IMR-90 (cell line): ENCODE measurements around the gene GABARAPL1. TPM values are rescaled to one million over a fixed set of nuclear protein-coding genes. Genes with fewer than 3 reads are reported as not detected.

Experiments used
- ATAC-seq: fragments of 200-7000 bp; cut with Tn5 transposase; 2 replicates; pipeline ENCODE4 v1.9.1; 2020; ENCODE audit warnings: low read depth, mild to moderate bottlenecking, moderate library complexity
- BruUV-seq: library from RNA; stranded (reverse); fragments of 400-500 nt; replicated peaks from 2 replicates; lab custom pipeline; 2021; lab: Mats Ljungman, UMichigan
- CTCF ChIA-PET: fragments of 300-600 bp; formaldehyde crosslinking; extraction: SDS; loops from one replicate; lab custom pipeline; 2021; ENCODE audit warnings: antibody characterized with exemption; lab: Yijun Ruan, JAX
- POLR2A ChIA-PET: fragments of 300-600 bp; sonication (Branson Sonifier 250); formaldehyde crosslinking; loops from one replicate; lab custom pipeline; 2022; ENCODE audit warnings: antibody characterized with exemption; ENCODE audit not compliant: unreplicated experiment; lab: Charles Lee
- DNase-seq: peaks from one replicate; pipeline ENCODE4 v3.0.0; 2013
- H2AFZ ChIP-seq: replicated peaks from 2 replicates; pipeline ENCODE3; 2013; ENCODE audit warnings: low read length, mild to moderate bottlenecking; ENCODE audit not compliant: poor library complexity
- H2AK5ac ChIP-seq: 2 replicates; pipeline ENCODE4 v1.6.1; 2013; ENCODE audit warnings: low read depth, low read length, inconsistent platforms
- H2AK9ac ChIP-seq: replicated peaks from 2 replicates; pipeline ENCODE3; 2013; ENCODE audit warnings: mild to moderate bottlenecking, low read depth, low read length, moderate library complexity; ENCODE audit not compliant: poor library complexity
- H2BK120ac ChIP-seq: 2 replicates; pipeline ENCODE4 v1.6.1; 2013; ENCODE audit warnings: low read depth, low read length, inconsistent platforms
- H2BK15ac ChIP-seq: 3 replicates; pipeline ENCODE4 v1.6.1; 2013; ENCODE audit warnings: low read depth, low read length, inconsistent platforms
- H2BK20ac ChIP-seq: 2 replicates; pipeline ENCODE4 v1.6.1; 2013; ENCODE audit warnings: low read depth, mild to moderate bottlenecking, inconsistent platforms, low read length, moderate library complexity
- H2BK5ac ChIP-seq: 2 replicates; pipeline ENCODE4 v1.6.1; 2013; ENCODE audit warnings: mild to moderate bottlenecking, low read depth, low read length, inconsistent platforms; ENCODE audit not compliant: poor library complexity, severe bottlenecking
- H3K14ac ChIP-seq: replicated peaks from 2 replicates; pipeline ENCODE4 v1.6.1; 2013; ENCODE audit warnings: low read depth, low read length, inconsistent platforms
- H3K18ac ChIP-seq: 2 replicates; pipeline ENCODE4 v1.6.1; 2013; ENCODE audit warnings: low read depth, low read length, control low read depth
- H3K23ac ChIP-seq: 2 replicates; pipeline ENCODE4 v1.6.1; 2013; ENCODE audit warnings: low read depth, low read length, inconsistent platforms
- H3K27ac ChIP-seq: 2 replicates; pipeline ENCODE4 v1.5.1; 2013; ENCODE audit warnings: mild to moderate bottlenecking, control low read depth, low read length; ENCODE audit not compliant: insufficient read depth
- H3K27me3 ChIP-seq: 2 replicates; pipeline ENCODE4 v1.6.1; 2013; ENCODE audit warnings: low read length; ENCODE audit not compliant: control insufficient read depth, insufficient read depth
- H3K36me3 ChIP-seq: 2 replicates; pipeline ENCODE4 v1.6.1; 2013; ENCODE audit warnings: low read length, mixed read lengths; ENCODE audit not compliant: control insufficient read depth, insufficient read depth
- H3K4ac ChIP-seq: 2 replicates; pipeline ENCODE4 v1.6.1; 2013; ENCODE audit warnings: low read depth, low read length, inconsistent platforms
- H3K4me1 ChIP-seq: 2 replicates; pipeline ENCODE4 v1.6.1; 2013; ENCODE audit warnings: low read length, mixed read lengths; ENCODE audit not compliant: control insufficient read depth, insufficient read depth
- H3K4me2 ChIP-seq: 2 replicates; pipeline ENCODE4 v1.6.1; 2013; ENCODE audit warnings: low read depth, mild to moderate bottlenecking, control low read depth, low read length, moderate library complexity
- H3K4me3 ChIP-seq: 2 replicates; pipeline ENCODE4 v1.5.1; 2013; ENCODE audit warnings: low read depth, mild to moderate bottlenecking, control low read depth, low read length, moderate library complexity; ENCODE audit not compliant: insufficient read depth
- H3K56ac ChIP-seq: 2 replicates; pipeline ENCODE4 v1.6.1; 2013; ENCODE audit warnings: low read length, inconsistent platforms; ENCODE audit not compliant: insufficient read depth; ENCODE audit errors: extremely low read depth
- H3K79me1 ChIP-seq, 2 experiments: 2 replicates each; pipeline ENCODE4 v1.6.1; 2013; ENCODE audit warnings: low read length in 2 of 2, inconsistent platforms in 1 of 2, low read depth in 1 of 2
- H3K9ac ChIP-seq: 2 replicates; pipeline ENCODE4 v1.6.1; 2013; ENCODE audit warnings: low read depth, low read length, control low read depth
- H3K9me1 ChIP-seq: 2 replicates; pipeline ENCODE4 v1.6.1; 2013; ENCODE audit warnings: low read length, inconsistent platforms; ENCODE audit not compliant: insufficient read depth
- H3K9me3 ChIP-seq: 2 replicates; pipeline ENCODE4 v1.6.1; 2013; ENCODE audit warnings: low read length; ENCODE audit not compliant: control insufficient read depth, insufficient read depth
- H4K20me1 ChIP-seq: 2 replicates; pipeline ENCODE4 v1.6.1; 2013; ENCODE audit warnings: low read length, inconsistent platforms; ENCODE audit not compliant: insufficient read depth
- H4K5ac ChIP-seq: 2 replicates; pipeline ENCODE4 v1.6.1; 2013; ENCODE audit warnings: mild to moderate bottlenecking, low read depth, low read length, control low read depth
- H4K8ac ChIP-seq, 2 experiments: 2 replicates each; pipeline ENCODE4 v1.6.1; 2013; ENCODE audit warnings: low read depth in 2 of 2, low read length in 2 of 2, control low read depth in 1 of 2, inconsistent platforms in 1 of 2
- H4K91ac ChIP-seq: 2 replicates; pipeline ENCODE4 v1.6.1; 2013; ENCODE audit warnings: low read depth, low read length, inconsistent platforms; ENCODE audit not compliant: insufficient read depth
- BHLHE40 ChIP-seq: fragments of 150-350 bp; IDR thresholded peaks from 2 replicates; pipeline ENCODE4 v1.6.1; 2016; ENCODE audit warnings: mild to moderate bottlenecking, low read depth, low read length
- CEBPB ChIP-seq: IDR thresholded peaks from 2 replicates; pipeline ENCODE4 v1.6.1; 2012; ENCODE audit warnings: low read depth, low read length, improper control_type of control experiment
- CHD1 ChIP-seq: IDR thresholded peaks from 2 replicates; pipeline ENCODE4 v1.6.1; 2012; ENCODE audit warnings: low read depth, low read length, improper control_type of control experiment
- FOS ChIP-seq: fragments of 150-350 bp; IDR thresholded peaks from 2 replicates; pipeline ENCODE4 v1.6.1; 2016; ENCODE audit warnings: low read depth, low read length
- MAFK ChIP-seq: IDR thresholded peaks from 2 replicates; pipeline ENCODE4 v1.6.1; 2012; ENCODE audit warnings: low read depth, low read length, improper control_type of control experiment
- MAZ ChIP-seq: IDR thresholded peaks from 2 replicates; pipeline ENCODE4 v1.6.1; 2012; ENCODE audit warnings: low read depth, mild to moderate bottlenecking, low read length, improper control_type of control experiment, moderate library complexity, borderline replicate concordance
- MXI1 ChIP-seq: IDR thresholded peaks from 2 replicates; pipeline ENCODE4 v1.6.1; 2012; ENCODE audit warnings: low read depth, mild to moderate bottlenecking, low read length, moderate library complexity, borderline replicate concordance
- NFE2L2 ChIP-seq: fragments of 150-350 bp; IDR thresholded peaks from 2 replicates; pipeline ENCODE4 v1.6.1; 2016; ENCODE audit warnings: low read depth, mild to moderate bottlenecking, low read length
- RAD21 ChIP-seq: IDR thresholded peaks from 2 replicates; pipeline ENCODE4 v1.6.1; 2012; ENCODE audit warnings: low read length, improper control_type of control experiment
- RCOR1 ChIP-seq: IDR thresholded peaks from 2 replicates; pipeline ENCODE4 v1.6.1; 2012; ENCODE audit warnings: mild to moderate bottlenecking, low read length, improper control_type of control experiment; ENCODE audit not compliant: insufficient replicate concordance
- RFX5 ChIP-seq: IDR thresholded peaks from 2 replicates; pipeline ENCODE4 v1.8.0; 2012; ENCODE audit warnings: low read depth, mild to moderate bottlenecking, low read length, moderate library complexity
- SMC3 ChIP-seq: fragments of 150-350 bp; IDR thresholded peaks from 2 replicates; pipeline ENCODE4 v1.6.1; 2016; ENCODE audit warnings: low read depth, mild to moderate bottlenecking, antibody characterized with exemption, low read length, moderate library complexity
- WGBS, 2 experiments: methylation state at CpG; one replicate each; pipeline versions ENCODE4 v1.1.5 to v1.1.7; 2013; ENCODE audit warnings: missing lambda C conversion rate in 2 of 2; ENCODE audit not compliant: insufficient read length in 1 of 2; ENCODE audit errors: extremely low coverage in 2 of 2; 5-methylcytosine and 5-hydroxymethylcytosine counted together
- dilution Hi-C: fragments of 300-500 bp; cut with HindIII; formaldehyde crosslinking; loops from one replicate; pipeline ENCODE4 v1.14.3; 2018; ENCODE audit warnings: low sequenced_read_pairs; ENCODE audit not compliant: unreplicated experiment
- in situ Hi-C: fragments of 300-500 bp; cut with MboI; formaldehyde crosslinking; loops from 3 replicates; pipeline ENCODE4 v1.14.3; 2019; ENCODE audit warnings: low sequenced_read_pairs, inconsistent platforms, mixed read lengths
- intact Hi-C: fragments of 100-400 bp; cut with micrococcal nuclease; formaldehyde crosslinking; loops from 2 replicates; pipeline ENCODE4 v1.10.0; 2022
- polyA plus RNA-seq, 3 experiments: library from polyadenylated mRNA; depleted of rRNA; stranded (reverse); fragments of >200 nt; gene quantifications; 2 replicates each; pipeline ENCODE4 v1.2.3, GENCODE V29; 2012; ENCODE audit warnings: low replicate concordance in 1 of 3
- total RNA-seq: library from RNA; depleted of rRNA; stranded (reverse); fragments of >200 nt; gene quantifications from 2 replicates; pipeline ENCODE4 v1.2.3, GENCODE V29; 2012
- TF ChIP-seq, protein P1 (sequence below): fragments of 150-350 bp; IDR thresholded peaks from 2 replicates; pipeline ENCODE4 v1.6.1; 2016; ENCODE audit warnings: low read depth, mild to moderate bottlenecking, low read length, moderate library complexity, borderline replicate concordance
- TF ChIP-seq, protein P2 (sequence below): fragments of 150-350 bp; IDR thresholded peaks from 2 replicates; pipeline ENCODE4 v1.6.1; 2017; ENCODE audit warnings: mild to moderate bottlenecking, antibody characterized with exemption, low read length, low read depth
- TF ChIP-seq, protein P3 (sequence below): conservative IDR thresholded peaks from 2 replicates; pipeline ENCODE4 v1.5.1; 2012; ENCODE audit warnings: mild to moderate bottlenecking, low read depth, low read length, improper control_type of control experiment

The GABARAPL1 gene
- total and polyA plus RNA-seq, 2 of the 4 experiments (the other 2 are of a cell fraction): 51.6 to 93.6 TPM

DNA sequence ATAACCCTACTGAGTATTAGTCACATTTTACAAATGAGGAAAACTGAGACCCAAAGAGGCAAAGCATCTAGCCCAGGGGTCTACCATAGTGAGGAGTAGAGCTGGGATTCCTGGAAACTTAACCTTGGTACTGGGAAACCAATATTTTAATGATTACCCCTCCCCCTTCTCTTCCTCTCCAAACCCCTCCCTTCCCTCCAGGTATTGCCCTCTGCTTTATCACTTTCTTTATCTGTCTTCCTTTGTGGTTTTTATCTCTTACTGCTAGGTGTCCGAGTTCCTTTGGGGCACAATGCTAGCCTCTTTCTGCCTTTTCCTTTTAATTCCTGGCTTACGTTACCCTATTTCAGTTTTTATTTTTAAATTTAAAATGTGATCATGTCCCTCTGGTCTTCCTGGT is 2.8 kb downstream of the GABARAPL1 start:
- WGBS, 2 experiments: no CpG with 5 or more reads among the region's 2 CpGs
- in situ Hi-C loops: no loop called here
- POLR2A ChIA-PET: no interaction called here
- DNase-seq: no peak
- H3K9ac ChIP-seq: no peak overlapping the region
- H3K4me3 ChIP-seq: peak overlapping the region; percentile 89
- peaks cover 7% of the 10 kb centered on the region for H3K9me1 ChIP-seq
- H3K27ac ChIP-seq: no peak overlapping the region
- no peak overlapping the region for H2BK15ac ChIP-seq
- no peak overlapping the region for H2AFZ ChIP-seq
- no peak overlapping the region for H2BK120ac ChIP-seq
- no TSS peak for BruUV-seq
- H3K56ac ChIP-seq: no peak overlapping the region
- H4K5ac ChIP-seq: no peak overlapping the region
- peaks cover 5% of the 10 kb centered on the region for H3K4me1 ChIP-seq
- no peak for ATAC-seq
- H3K36me3 ChIP-seq: peaks cover 23% of the 10 kb centered on the region
- intact Hi-C loops: loop anchor here (2.0 to 10.0 kb wide), 2 partner anchors 205 to 471 kb away; partner anchors contain the start of gene CLEC12B
- H2AK5ac ChIP-seq: no peak overlapping the region
- no peak overlapping the region; the same call in 1 of the 2 replicates for H3K23ac ChIP-seq
- H4K91ac ChIP-seq: no peak overlapping the region
- no peak for TF ChIP-seq RCOR1
- TF ChIP-seq MAZ: no peak
- TF ChIP-seq, protein P1, sequence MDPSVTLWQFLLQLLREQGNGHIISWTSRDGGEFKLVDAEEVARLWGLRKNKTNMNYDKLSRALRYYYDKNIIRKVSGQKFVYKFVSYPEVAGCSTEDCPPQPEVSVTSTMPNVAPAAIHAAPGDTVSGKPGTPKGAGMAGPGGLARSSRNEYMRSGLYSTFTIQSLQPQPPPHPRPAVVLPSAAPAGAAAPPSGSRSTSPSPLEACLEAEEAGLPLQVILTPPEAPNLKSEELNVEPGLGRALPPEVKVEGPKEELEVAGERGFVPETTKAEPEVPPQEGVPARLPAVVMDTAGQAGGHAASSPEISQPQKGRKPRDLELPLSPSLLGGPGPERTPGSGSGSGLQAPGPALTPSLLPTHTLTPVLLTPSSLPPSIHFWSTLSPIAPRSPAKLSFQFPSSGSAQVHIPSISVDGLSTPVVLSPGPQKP: no peak
- TF ChIP-seq FOS: no peak
- no peak for TF ChIP-seq BHLHE40
- TF ChIP-seq CHD1: no peak
- TF ChIP-seq, protein P2, sequence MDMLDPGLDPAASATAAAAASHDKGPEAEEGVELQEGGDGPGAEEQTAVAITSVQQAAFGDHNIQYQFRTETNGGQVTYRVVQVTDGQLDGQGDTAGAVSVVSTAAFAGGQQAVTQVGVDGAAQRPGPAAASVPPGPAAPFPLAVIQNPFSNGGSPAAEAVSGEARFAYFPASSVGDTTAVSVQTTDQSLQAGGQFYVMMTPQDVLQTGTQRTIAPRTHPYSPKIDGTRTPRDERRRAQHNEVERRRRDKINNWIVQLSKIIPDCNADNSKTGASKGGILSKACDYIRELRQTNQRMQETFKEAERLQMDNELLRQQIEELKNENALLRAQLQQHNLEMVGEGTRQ: no peak
- TF ChIP-seq RAD21: no peak
- TF ChIP-seq, protein P3, sequence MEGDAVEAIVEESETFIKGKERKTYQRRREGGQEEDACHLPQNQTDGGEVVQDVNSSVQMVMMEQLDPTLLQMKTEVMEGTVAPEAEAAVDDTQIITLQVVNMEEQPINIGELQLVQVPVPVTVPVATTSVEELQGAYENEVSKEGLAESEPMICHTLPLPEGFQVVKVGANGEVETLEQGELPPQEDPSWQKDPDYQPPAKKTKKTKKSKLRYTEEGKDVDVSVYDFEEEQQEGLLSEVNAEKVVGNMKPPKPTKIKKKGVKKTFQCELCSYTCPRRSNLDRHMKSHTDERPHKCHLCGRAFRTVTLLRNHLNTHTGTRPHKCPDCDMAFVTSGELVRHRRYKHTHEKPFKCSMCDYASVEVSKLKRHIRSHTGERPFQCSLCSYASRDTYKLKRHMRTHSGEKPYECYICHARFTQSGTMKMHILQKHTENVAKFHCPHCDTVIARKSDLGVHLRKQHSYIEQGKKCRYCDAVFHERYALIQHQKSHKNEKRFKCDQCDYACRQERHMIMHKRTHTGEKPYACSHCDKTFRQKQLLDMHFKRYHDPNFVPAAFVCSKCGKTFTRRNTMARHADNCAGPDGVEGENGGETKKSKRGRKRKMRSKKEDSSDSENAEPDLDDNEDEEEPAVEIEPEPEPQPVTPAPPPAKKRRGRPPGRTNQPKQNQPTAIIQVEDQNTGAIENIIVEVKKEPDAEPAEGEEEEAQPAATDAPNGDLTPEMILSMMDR: no peak
- TF ChIP-seq NFE2L2: no peak
- no peak for TF ChIP-seq MAFK
- no peak for TF ChIP-seq SMC3
- no peak for TF ChIP-seq MXI1
- no peak for TF ChIP-seq RFX5
- TF ChIP-seq CEBPB: no peak
- dilution Hi-C loops: no loop called here
- H2AK9ac ChIP-seq: no peak overlapping the region
- no peak overlapping the region for H3K18ac ChIP-seq
- peaks cover 10 to 40% of the 10 kb centered on the region in 2 experiments for H3K79me1 ChIP-seq
- H2BK20ac ChIP-seq: no peak overlapping the region
- no peaks in the 10 kb centered on the region for H3K27me3 ChIP-seq
- no peak overlapping the region for H3K14ac ChIP-seq
- no peaks in the 10 kb centered on the region for H3K9me3 ChIP-seq
- H3K4me2 ChIP-seq: peak overlapping the region; percentile 91
- peaks cover 26% of the 10 kb centered on the region for H4K20me1 ChIP-seq
- H2BK5ac ChIP-seq: no peak overlapping the region
- peak overlapping the region; percentile 46; the same call in 1 of the 2 replicates for H3K4ac ChIP-seq
- CTCF ChIA-PET: interaction anchor here (0.6 to 1.4 kb wide), 2 partner anchors 26 to 153 kb away, joined by 3 to 10 read pairs; no protein-coding TSS in a partner anchor
- no peak overlapping the region for H4K8ac ChIP-seq
